ENCODE results near the gene DEFB114. TPM values are rescaled to one million over a fixed set of nuclear protein-coding genes. Genes with fewer than 3 reads are reported as not detected.
"Not testable (repeated sequence)": the region's sequence is repeated elsewhere in the genome, so short reads cannot be mapped to it uniquely, and the experiment has no call there.

Gene DEFB114
- total RNA-seq, 1 donor from 2014 or later: not detected

GRCh38 chr6:49950415-49950751 is 13.6 kb downstream of the DEFB114 start:
- Histone ChIP-seq H3K9me3 (no peaks in the 10 kb centered on the region), H3K36me3 (no peaks in the 10 kb centered on the region), H3K4me1 (no peaks in the 10 kb centered on the region), H3K27me3 (no peaks in the 10 kb centered on the region), H3K4me3 (no peak overlapping the region), H3K27ac (no peak overlapping the region)
- no peak for TF ChIP-seq CTCF (IDR thresholded peaks at IDR 0.05)
- intact Hi-C loops (cut with DNase I): no loop called here
- no peak for DNase-seq (ENCODE audit: low spot score in 2 of 2)

GRCh38 chr6:49949062-49949461 is 14.9 kb downstream of the DEFB114 start:
- no peak for DNase-seq (ENCODE audit: low spot score in 2 of 2)
- intact Hi-C loops (cut with DNase I): no loop called here
- Histone ChIP-seq H3K4me3 (no peak overlapping the region), H3K27ac (no peak overlapping the region), H3K36me3 (no peaks in the 10 kb centered on the region), H3K27me3 (no peaks in the 10 kb centered on the region), H3K9me3 (no peaks in the 10 kb centered on the region), H3K4me1 (no peaks in the 10 kb centered on the region)
- no peak for TF ChIP-seq CTCF (IDR thresholded peaks at IDR 0.05)

GRCh38 chr6:49946835-49947234 is 17.1 kb downstream of the DEFB114 start:
- Histone ChIP-seq H3K9me3 (no peaks in the 10 kb centered on the region), H3K36me3 (no peaks in the 10 kb centered on the region), H3K4me3 (no peak overlapping the region), H3K4me1 (no peaks in the 10 kb centered on the region), H3K27ac (no peak overlapping the region), H3K27me3 (no peaks in the 10 kb centered on the region)
- intact Hi-C loops (cut with DNase I): no loop called here
- DNase-seq (ENCODE audit: low spot score in 2 of 2): no peak
- TF ChIP-seq CTCF (IDR thresholded peaks at IDR 0.05): no peak

- H3K27ac ChIP-seq; H3K9me3 ChIP-seq; intact Hi-C loops (cut with DNase I); H3K27me3 ChIP-seq; H3K4me3 ChIP-seq; H3K4me1 ChIP-seq; H3K36me3 ChIP-seq; DNase-seq (ENCODE audit: low spot score in 2 of 2): not testable (repeated sequence)
Measured at GRCh38 chr6:49944068-49944467, 19.9 kb downstream of the DEFB114 start.

- H3K36me3 ChIP-seq: no peaks in the 10 kb centered on the region
- no peak overlapping the region for H3K27ac ChIP-seq
- intact Hi-C loops (cut with DNase I): no loop called here
- DNase-seq (ENCODE audit: low spot score in 2 of 2): no peak
- H3K9me3 ChIP-seq: no peaks in the 10 kb centered on the region
- no peaks in the 10 kb centered on the region for H3K4me1 ChIP-seq
- no peaks in the 10 kb centered on the region for H3K27me3 ChIP-seq
- TF ChIP-seq CTCF (IDR thresholded peaks at IDR 0.05): no peak
- H3K4me3 ChIP-seq: no peak overlapping the region
Measured at GRCh38 chr6:49939993-49940498, 23.9 kb downstream of the DEFB114 start.

- no peak for DNase-seq (ENCODE audit: low spot score in 2 of 2)
- no peaks in the 10 kb centered on the region for H3K27me3 ChIP-seq
- no peaks in the 10 kb centered on the region for H3K9me3 ChIP-seq
- no peaks in the 10 kb centered on the region for H3K4me1 ChIP-seq
- no peak for TF ChIP-seq CTCF (IDR thresholded peaks at IDR 0.05)
- no peak overlapping the region for H3K27ac ChIP-seq
- H3K36me3 ChIP-seq: no peaks in the 10 kb centered on the region
- H3K4me3 ChIP-seq: no peak overlapping the region
- intact Hi-C loops (cut with DNase I): no loop called here
Measured at GRCh38 chr6:49937811-49938210, 26.2 kb downstream of the DEFB114 start.
